Retinal pigment epithelial cell (primary cell): ENCODE data around the gene NLRP1.

Experiments used
- DNase-seq: peaks from one replicate; pipeline ENCODE4 v3.0.0-alpha.2; 2010; ENCODE audit warnings: low read depth
- H3K4me3 ChIP-seq: 2 replicates; pipeline ENCODE4 v1.5.1; 2011; ENCODE audit warnings: mild to moderate bottlenecking, low read length, control low read depth, moderate library complexity
- CTCF ChIP-seq: conservative IDR thresholded peaks from 2 replicates; pipeline ENCODE4 v1.5.1; 2011; ENCODE audit warnings: low read depth, low read length, control low read depth, inconsistent platforms

NLRP1 gene

GRCh38 chr17:5607946-5608345, 23.6 kb upstream of the NLRP1 start:
- TF ChIP-seq CTCF = no peak
- DNase-seq = no peak
- H3K4me3 ChIP-seq = no peak overlapping the region

- H3K4me3 ChIP-seq = no peak overlapping the region
- TF ChIP-seq CTCF = no peak
- DNase-seq = no peak
Measured at GRCh38 chr17:5605452-5605851, 21.1 kb upstream of the NLRP1 start.

- DNase-seq = no peak
- TF ChIP-seq CTCF = no peak
- H3K4me3 ChIP-seq = no peak overlapping the region
Measured at GRCh38 chr17:5600041-5600440, 15.7 kb upstream of the NLRP1 start.

- H3K4me3 ChIP-seq = no peak overlapping the region
- peak; percentile 35 for DNase-seq
- TF ChIP-seq CTCF = no peak
Measured at GRCh38 chr17:5598457-5598856, 14.1 kb upstream of the NLRP1 start.

GRCh38 chr17:5596421-5596820, 12.1 kb upstream of the NLRP1 start:
- no peak for TF ChIP-seq CTCF
- DNase-seq = no peak
- no peak overlapping the region for H3K4me3 ChIP-seq

- no peak for TF ChIP-seq CTCF
- no peak overlapping the region for H3K4me3 ChIP-seq
- DNase-seq = no peak
Measured at GRCh38 chr17:5595831-5596230, 11.5 kb upstream of the NLRP1 start.

- TF ChIP-seq CTCF = peak; percentile 51
- DNase-seq = no peak
- H3K4me3 ChIP-seq = no peak overlapping the region
Measured at GRCh38 chr17:5592382-5592781, 8.1 kb upstream of the NLRP1 start.
